Retinal pigment epithelial cell (primary cell): ENCODE data around the gene ANXA8.

Experiments used
- DNase-seq: peaks from one replicate; pipeline ENCODE4 v3.0.0-alpha.2; 2010; ENCODE audit warnings: low read depth
- H3K4me3 ChIP-seq: 2 replicates; pipeline ENCODE4 v1.5.1; 2011; ENCODE audit warnings: mild to moderate bottlenecking, low read length, control low read depth, moderate library complexity
- TF ChIP-seq, protein P1 (sequence below): conservative IDR thresholded peaks from 2 replicates; pipeline ENCODE4 v1.5.1; 2011; ENCODE audit warnings: low read depth, low read length, control low read depth, inconsistent platforms

Gene ANXA8

DNA sequence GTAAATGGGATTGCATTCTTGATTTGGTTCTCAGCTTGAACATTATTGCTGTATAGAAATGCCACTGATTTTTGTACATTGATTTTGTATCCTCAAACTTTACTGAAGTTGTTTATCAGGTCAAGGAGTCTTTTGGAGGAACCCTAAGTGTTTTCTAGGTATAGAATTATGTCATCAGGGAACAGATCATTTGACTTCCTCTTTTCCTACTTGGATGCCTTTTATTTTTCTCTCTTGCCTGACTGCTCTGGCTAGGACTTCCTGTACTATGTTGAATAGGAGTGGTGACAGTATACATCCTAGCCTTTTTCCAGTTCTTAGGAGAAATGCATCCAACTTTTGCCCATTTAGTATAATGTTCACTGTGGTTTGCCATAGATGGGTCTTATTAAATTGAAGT lies 48.8 kb downstream of the ANXA8 start:
- DNase-seq, result no peak
- no peak overlapping the region for H3K4me3 ChIP-seq
- TF ChIP-seq, protein P1, sequence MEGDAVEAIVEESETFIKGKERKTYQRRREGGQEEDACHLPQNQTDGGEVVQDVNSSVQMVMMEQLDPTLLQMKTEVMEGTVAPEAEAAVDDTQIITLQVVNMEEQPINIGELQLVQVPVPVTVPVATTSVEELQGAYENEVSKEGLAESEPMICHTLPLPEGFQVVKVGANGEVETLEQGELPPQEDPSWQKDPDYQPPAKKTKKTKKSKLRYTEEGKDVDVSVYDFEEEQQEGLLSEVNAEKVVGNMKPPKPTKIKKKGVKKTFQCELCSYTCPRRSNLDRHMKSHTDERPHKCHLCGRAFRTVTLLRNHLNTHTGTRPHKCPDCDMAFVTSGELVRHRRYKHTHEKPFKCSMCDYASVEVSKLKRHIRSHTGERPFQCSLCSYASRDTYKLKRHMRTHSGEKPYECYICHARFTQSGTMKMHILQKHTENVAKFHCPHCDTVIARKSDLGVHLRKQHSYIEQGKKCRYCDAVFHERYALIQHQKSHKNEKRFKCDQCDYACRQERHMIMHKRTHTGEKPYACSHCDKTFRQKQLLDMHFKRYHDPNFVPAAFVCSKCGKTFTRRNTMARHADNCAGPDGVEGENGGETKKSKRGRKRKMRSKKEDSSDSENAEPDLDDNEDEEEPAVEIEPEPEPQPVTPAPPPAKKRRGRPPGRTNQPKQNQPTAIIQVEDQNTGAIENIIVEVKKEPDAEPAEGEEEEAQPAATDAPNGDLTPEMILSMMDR, result no peak

DNA sequence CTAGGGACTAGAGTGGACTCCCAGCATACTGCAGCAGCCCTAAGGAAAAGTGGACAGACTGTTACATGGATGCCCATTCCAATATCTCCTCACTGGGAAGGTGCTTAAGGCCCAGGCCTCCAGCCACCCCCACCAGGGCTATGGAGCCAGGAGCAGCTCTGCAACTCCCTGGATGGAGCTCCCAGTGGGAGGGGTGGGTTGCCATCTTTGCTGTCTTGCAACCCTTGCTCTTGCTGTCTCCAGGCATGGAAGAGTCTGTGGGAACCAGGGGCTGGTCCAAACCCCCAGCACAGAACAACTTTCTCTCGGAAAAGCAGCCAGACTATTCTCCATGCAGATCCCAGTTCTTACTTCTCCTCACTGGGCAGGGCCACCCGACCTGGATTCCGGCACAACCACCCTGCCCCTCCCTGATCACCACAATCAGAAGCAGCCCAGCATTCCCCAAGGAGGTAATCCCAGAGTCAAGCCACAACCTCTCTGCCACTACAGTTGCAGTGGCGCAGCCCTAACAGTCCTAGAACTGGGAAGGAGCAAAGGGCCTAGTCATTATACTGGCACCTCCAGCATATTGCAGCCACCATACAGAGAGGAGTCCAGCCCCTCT lies 58.0 kb downstream of the ANXA8 start:
- TF ChIP-seq, protein P1, result no peak
- no peak overlapping the region for H3K4me3 ChIP-seq
- no peak for DNase-seq

DNA sequence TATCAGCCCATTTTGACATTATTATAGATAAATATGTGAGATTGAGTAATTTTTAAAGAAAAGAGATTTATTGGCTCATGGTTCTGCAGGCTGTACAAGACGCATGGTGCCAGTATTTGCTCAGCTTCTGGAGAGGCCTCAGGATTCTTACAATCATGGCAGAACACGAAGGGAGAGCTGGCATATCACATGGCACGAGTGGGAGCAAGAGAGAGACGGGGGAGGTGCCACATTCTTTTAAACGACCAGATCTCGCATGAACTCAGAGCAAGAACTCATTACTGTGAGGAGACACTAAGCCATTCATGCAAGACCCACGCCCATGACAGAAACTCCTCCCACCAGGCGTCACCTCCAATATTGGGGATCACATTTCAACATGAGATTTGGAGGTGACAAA lies 59.7 kb downstream of the ANXA8 start:
- no peak for DNase-seq
- TF ChIP-seq, protein P1, result no peak
- no peak overlapping the region for H3K4me3 ChIP-seq

DNA sequence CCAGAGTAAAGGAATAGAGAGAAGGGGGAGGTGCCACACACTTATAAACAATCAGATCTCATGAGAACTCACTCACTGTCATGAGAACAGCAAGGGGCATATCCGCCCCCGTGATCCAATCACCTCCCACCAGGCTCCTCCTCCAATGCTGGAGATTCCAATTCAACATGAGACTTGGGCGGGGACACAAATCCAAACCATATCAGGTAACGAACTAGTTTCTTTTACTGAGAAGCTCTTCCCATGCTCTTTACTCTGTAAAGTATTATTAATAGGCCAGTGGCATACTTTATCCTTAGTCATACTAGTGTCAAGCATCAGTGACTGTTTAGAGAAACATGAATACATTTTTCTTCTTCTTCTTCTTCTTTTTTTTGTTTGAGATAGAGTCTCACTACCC lies 60.4 kb downstream of the ANXA8 start:
- H3K4me3 ChIP-seq, result no peak overlapping the region
- no peak for DNase-seq
- TF ChIP-seq, protein P1, result no peak

DNA sequence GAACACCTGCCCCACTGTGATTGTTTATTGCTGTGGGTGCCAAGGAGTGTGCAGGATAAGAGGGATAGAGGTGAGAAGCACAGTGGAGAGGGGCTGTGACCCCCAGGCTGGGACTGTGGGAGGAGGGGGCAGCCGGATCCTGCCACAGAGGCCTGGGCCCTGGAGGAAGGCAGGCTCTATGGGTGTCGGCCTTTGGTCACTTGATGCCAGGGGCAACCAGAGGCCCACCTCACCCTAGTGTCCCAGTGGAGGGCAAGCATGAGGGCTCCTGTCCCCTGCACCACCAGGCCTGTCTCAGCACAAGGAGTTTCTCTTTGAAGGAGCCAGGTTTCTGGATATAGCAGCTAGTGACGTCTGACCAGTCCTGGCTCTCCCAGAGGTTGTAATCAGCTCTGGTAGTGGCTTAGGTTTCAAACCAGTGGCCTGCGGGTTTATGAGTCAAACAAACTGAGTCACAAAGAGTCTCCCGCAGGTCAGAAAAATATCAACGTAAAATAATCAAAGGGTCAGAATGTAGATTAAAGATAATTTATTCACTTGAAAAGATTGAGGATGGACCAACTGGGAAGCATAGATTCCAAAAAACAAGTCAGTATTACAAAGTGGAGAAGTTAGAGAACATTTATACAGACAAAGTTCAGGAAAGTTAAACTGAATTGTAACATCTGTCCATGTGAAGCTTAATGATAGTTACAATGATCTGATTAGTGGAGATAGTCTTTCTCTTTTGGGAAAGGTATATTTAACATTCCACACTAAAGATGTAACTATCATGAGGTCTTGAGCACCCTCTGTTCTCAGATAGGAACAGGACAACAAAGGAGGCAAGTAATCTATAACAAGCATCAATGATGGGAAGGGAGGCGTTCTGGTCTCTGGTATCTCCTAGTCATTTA lies 62.6 kb downstream of the ANXA8 start:
- TF ChIP-seq, protein P1, result no peak
- DNase-seq, result peak; percentile 34
- H3K4me3 ChIP-seq, result no peak overlapping the region

DNA sequence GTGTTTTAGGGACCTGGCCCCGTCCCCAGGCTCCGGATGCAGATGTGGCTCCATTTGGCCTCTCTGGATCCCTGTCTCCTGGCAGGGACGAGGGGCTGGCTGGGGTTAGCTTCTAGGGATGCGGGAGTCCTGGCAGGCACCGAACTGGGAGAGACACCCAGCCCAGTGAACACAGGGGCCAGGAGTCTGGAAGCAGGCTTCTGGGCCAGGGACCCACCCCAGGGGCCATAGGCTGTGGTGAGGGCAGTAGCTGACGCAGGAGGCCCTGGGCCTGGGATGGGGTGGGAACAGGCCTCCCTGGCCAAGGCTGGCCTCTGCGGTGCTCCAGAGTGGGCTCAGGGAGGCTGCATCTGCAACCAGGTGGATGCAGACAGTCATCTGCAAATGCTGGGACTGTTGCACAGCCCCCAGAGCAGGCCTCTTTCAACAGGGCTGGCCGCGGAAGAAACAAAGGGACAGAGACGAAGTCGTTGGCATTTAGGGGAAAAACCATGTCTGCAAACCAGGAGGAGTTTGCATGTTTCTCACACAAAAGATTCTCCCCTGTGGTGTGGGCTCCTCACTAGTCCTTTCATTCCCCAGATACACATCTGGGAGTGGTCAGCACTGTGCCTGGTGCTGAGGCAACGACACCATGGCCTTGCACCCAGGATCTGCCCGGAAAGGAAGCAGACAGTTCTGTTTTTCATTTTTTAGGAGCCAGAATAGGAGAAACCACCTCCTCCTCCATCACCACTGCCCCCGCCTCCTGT lies 63.4 kb downstream of the ANXA8 start:
- no peak overlapping the region for H3K4me3 ChIP-seq
- TF ChIP-seq, protein P1, result no peak
- no peak for DNase-seq
